ENCODE results near the gene SPG11. TPM values are rescaled to one million over a fixed set of nuclear protein-coding genes. Genes with fewer than 3 reads are reported as not detected.
A peak's percentile ranks its signal among the peaks of the same experiment; 100 is the strongest.
"Not testable (repeated sequence)": the region's sequence is repeated elsewhere in the genome, so short reads cannot be mapped to it uniquely, and the experiment has no call there.

The SPG11 gene
- total and polyA plus RNA-seq, 7 donors, result 12.9 to 88.1 (median 56.7) TPM

GRCh38 chr15:44710236-44711095, 47.0 kb upstream of the SPG11 start:
- Histone ChIP-seq H3K4me1 (peaks cover 0 to 35% (median 21%) of the 10 kb centered on the region in 4 donors), H3K36me3 (peaks cover 0 to 6% (median 3%) of the 10 kb centered on the region in 4 donors), H3K27me3 (no peaks in the 10 kb centered on the region), H3K27ac (peak overlapping the region; percentile 96 to 99 (median 98)), H3K9me3 (no peaks in the 10 kb centered on the region), H3K4me3 (peak overlapping the region; percentile 72 to 91 (median 84))
- intact Hi-C loops (cut with DNase I), result loop anchor here (1.0 to 10.0 kb wide), 3 partner anchors 47 to 667 kb away; partner anchors contain the start of genes GATM, SHF and SPG11
- 16 to 28% methylated on average over 11 of the region's 11 CpGs for WGBS, 2 donors
- DNase-seq, result peak; percentile 70
- TF ChIP-seq CTCF (IDR thresholded peaks at IDR 0.05) (peak in 1 of 4 experiments; percentile 19), POLR2AphosphoS5 (IDR thresholded peaks at IDR 0.05) (peak in 1 of 4 donors; percentile 46), EP300 (IDR thresholded peaks at IDR 0.05) (no peak), POLR2A (IDR thresholded peaks at IDR 0.05) (no peak)

- peaks cover 0 to 7% (median 0%) of the 10 kb centered on the region in 4 donors for H3K4me1 ChIP-seq
- no peaks in the 10 kb centered on the region for H3K9me3 ChIP-seq
- H3K27ac ChIP-seq, result no peak overlapping the region
- intact Hi-C loops (cut with DNase I), result no loop called here
- TF ChIP-seq CTCF (IDR thresholded peaks at IDR 0.05), result no peak
- no peak for TF ChIP-seq EP300 (IDR thresholded peaks at IDR 0.05)
- no peak for TF ChIP-seq POLR2A (IDR thresholded peaks at IDR 0.05)
- no peak for TF ChIP-seq POLR2AphosphoS5 (IDR thresholded peaks at IDR 0.05)
- no peak overlapping the region for H3K4me3 ChIP-seq
- DNase-seq, result no peak
- WGBS, 2 donors, result 54 to 82% methylated on average over 2 of the region's 2 CpGs
- no peaks in the 10 kb centered on the region for H3K36me3 ChIP-seq
- no peaks in the 10 kb centered on the region for H3K27me3 ChIP-seq
These were observed 43.6 kb upstream of the SPG11 start for GRCh38 chr15:44706946-44707636.

- intact Hi-C loops (cut with DNase I), result no loop called here
- WGBS, 2 donors, result 91 to 97% methylated on average over 2 of the region's 2 CpGs
- H3K27me3 ChIP-seq, result no peaks in the 10 kb centered on the region
These were observed 42.9 kb upstream of the SPG11 start for GRCh38 chr15:44706401-44706800.

GRCh38 chr15:44705986-44706385, 42.5 kb upstream of the SPG11 start:
- no peak for DNase-seq
- Histone ChIP-seq H3K9me3 (no peaks in the 10 kb centered on the region), H3K27me3 (no peaks in the 10 kb centered on the region), H3K27ac (no peak overlapping the region), H3K4me1 (peaks cover 0 to 7% (median 0%) of the 10 kb centered on the region in 4 donors), H3K4me3 (no peak overlapping the region), H3K36me3 (no peaks in the 10 kb centered on the region)
- intact Hi-C loops (cut with DNase I), result no loop called here
- WGBS, 2 donors, result 36 to 80% methylated on average over 1 of the region's 1 CpG
- TF ChIP-seq POLR2A (IDR thresholded peaks at IDR 0.05) (no peak), EP300 (IDR thresholded peaks at IDR 0.05) (no peak), CTCF (IDR thresholded peaks at IDR 0.05) (no peak), POLR2AphosphoS5 (IDR thresholded peaks at IDR 0.05) (no peak)

More at GRCh38 chr15:44706401-44706800, 42.9 kb upstream of the SPG11 start:
- no peak overlapping the region for H3K4me3 ChIP-seq
- H3K27ac ChIP-seq, result no peak overlapping the region
- peaks cover 0 to 7% (median 0%) of the 10 kb centered on the region in 4 donors for H3K4me1 ChIP-seq
- no peaks in the 10 kb centered on the region for H3K9me3 ChIP-seq
- DNase-seq, result no peak
- TF ChIP-seq POLR2AphosphoS5 (IDR thresholded peaks at IDR 0.05) (no peak), EP300 (IDR thresholded peaks at IDR 0.05) (no peak), CTCF (IDR thresholded peaks at IDR 0.05) (no peak), POLR2A (IDR thresholded peaks at IDR 0.05) (no peak)
- no peaks in the 10 kb centered on the region for H3K36me3 ChIP-seq

GRCh38 chr15:44700676-44701075, 37.2 kb upstream of the SPG11 start:
- intact Hi-C loops (cut with DNase I); H3K4me3 ChIP-seq; H3K27ac ChIP-seq; H3K9me3 ChIP-seq; H3K36me3 ChIP-seq; H3K27me3 ChIP-seq; H3K4me1 ChIP-seq; DNase-seq: not testable (repeated sequence)
